Endothelial cell of umbilical vein (primary cell): ENCODE measurements around the gene LIN7A. TPM values are rescaled to one million over a fixed set of nuclear protein-coding genes. Genes with fewer than 3 reads are reported as not detected.

Experiments
- BruUV-seq: library from RNA; stranded (reverse); fragments of 400-500 nt; replicated peaks from 2 replicates; lab custom pipeline; 2021; lab: Mats Ljungman, UMichigan
- CTCF ChIA-PET: fragments of 300-600, 350-600 bp; sonication (Branson Sonifier 250); formaldehyde crosslinking; loops from one replicate; lab custom pipeline; 2021; ENCODE audit warnings: antibody characterized with exemption, inconsistent platforms; lab: Charles Lee
- POLR2A ChIA-PET: fragments of 300-600, 350-600 bp; sonication (Branson Sonifier 250); formaldehyde crosslinking; loops from one replicate; lab custom pipeline; 2021; ENCODE audit warnings: antibody characterized with exemption, inconsistent platforms; lab: Charles Lee
- DNase-seq: peaks from one replicate; pipeline ENCODE4 v3.0.0-alpha.2; 2011; ENCODE audit warnings: low read depth, low spot score
- FAIRE-seq: peaks from 2 replicates; lab custom pipeline; 2011; peaks lifted over from hg19 to GRCh38; lab: Jason Lieb, UNC
- H2AFZ ChIP-seq: 2 replicates; pipeline ENCODE4 v1.6.0; 2012; ENCODE audit warnings: low read depth, low read length, control low read depth, inconsistent platforms
- H3K27ac ChIP-seq: 2 replicates; pipeline ENCODE4 v1.5.1; 2011; ENCODE audit warnings: low read depth, mild to moderate bottlenecking, control low read depth, low read length, moderate library complexity; ENCODE audit not compliant: insufficient read depth
- H3K27me3 ChIP-seq, 2 experiments: 2 replicates each; pipeline versions ENCODE4 v1.6.0 to v1.6.1; 2011; ENCODE audit warnings: low read length in 2 of 2, mixed read lengths in 1 of 2; ENCODE audit not compliant: control insufficient read depth in 2 of 2, insufficient read depth in 2 of 2
- H3K36me3 ChIP-seq, 2 experiments: 2 replicates in 1 of 2; 3 replicates in 1 of 2; pipeline ENCODE4 v1.5.1; 2011; ENCODE audit warnings: low read length in 2 of 2, mild to moderate bottlenecking in 1 of 2, moderate library complexity in 1 of 2; ENCODE audit not compliant: control insufficient read depth in 2 of 2, insufficient read depth in 2 of 2; ENCODE audit errors: extremely low read depth in 1 of 2
- H3K4me1 ChIP-seq: 3 replicates; pipeline ENCODE4 v1.5.1; 2011; ENCODE audit warnings: mild to moderate bottlenecking, low read length; ENCODE audit not compliant: control insufficient read depth, insufficient read depth; ENCODE audit errors: extremely low read depth
- H3K4me2 ChIP-seq: 2 replicates; pipeline ENCODE4 v1.6.1; 2011; ENCODE audit warnings: low read length, control low read depth, mixed read lengths; ENCODE audit not compliant: insufficient read depth
- H3K4me3 ChIP-seq, 3 experiments: fragments of 200-600 bp in 1 of 3; sonication (generic), shearing (Covaris generic) in 1 of 3; replicated peaks in 1 of 3; 2 replicates each; pipeline ENCODE4 v1.5.1; 2011 to 2016; ENCODE audit warnings: control low read depth in 3 of 3, low read length in 3 of 3, mild to moderate bottlenecking in 2 of 3, inconsistent platforms in 1 of 3, low read depth in 1 of 3, moderate library complexity in 1 of 3; ENCODE audit not compliant: insufficient read depth in 1 of 3
- H3K79me2 ChIP-seq: 2 replicates; pipeline ENCODE4 v1.6.0; 2012; ENCODE audit warnings: low read length, inconsistent platforms; ENCODE audit not compliant: control insufficient read depth, insufficient read depth
- H3K9ac ChIP-seq: replicated peaks from 2 replicates; pipeline ENCODE3; 2011; ENCODE audit warnings: low read length, control low read depth; ENCODE audit not compliant: insufficient read depth; ENCODE audit errors: extremely low read depth
- H3K9me1 ChIP-seq: replicated peaks from 3 replicates; pipeline ENCODE4 v1.6.0; 2011; ENCODE audit warnings: mild to moderate bottlenecking, low read length; ENCODE audit not compliant: control insufficient read depth, insufficient read depth; ENCODE audit errors: extremely low read depth
- H3K9me3 ChIP-seq: replicated peaks from 2 replicates; pipeline ENCODE4 v1.5.1; 2012; ENCODE audit warnings: low read length, inconsistent platforms; ENCODE audit not compliant: control insufficient read depth, insufficient read depth
- H4K20me1 ChIP-seq: replicated peaks from 2 replicates; pipeline ENCODE3; 2011; ENCODE audit warnings: mild to moderate bottlenecking, low read length; ENCODE audit not compliant: control insufficient read depth, insufficient read depth; ENCODE audit errors: extremely low read depth
- CTCF ChIP-seq, 2 donors: IDR thresholded peaks; 1 replicate in 1 of 2; 2 replicates in 1 of 2; pipeline ENCODE4 v1.5.1; 2011; ENCODE audit warnings: low read length in 2 of 2, mild to moderate bottlenecking in 2 of 2, moderate library complexity in 2 of 2, control low read depth in 1 of 2, inconsistent platforms in 1 of 2, low read depth in 1 of 2; ENCODE audit not compliant: insufficient read depth in 1 of 2; ENCODE audit errors: extremely low read depth in 1 of 2
- EZH2 ChIP-seq: IDR thresholded peaks from 2 replicates; pipeline ENCODE4 v1.6.1; 2012; ENCODE audit warnings: borderline replicate concordance, low read depth, mild to moderate bottlenecking, moderate library complexity, low read length, inconsistent platforms; ENCODE audit not compliant: severe bottlenecking
- FOS ChIP-seq: IDR thresholded peaks from 2 replicates; pipeline ENCODE4 v1.6.1; 2011; ENCODE audit warnings: mild to moderate bottlenecking, low read length, moderate library complexity, borderline replicate concordance; ENCODE audit not compliant: insufficient read depth
- GATA2 ChIP-seq: IDR thresholded peaks from 2 replicates; pipeline ENCODE4 v1.7.0; 2011; ENCODE audit warnings: low read depth, mild to moderate bottlenecking, moderate library complexity, mixed read lengths, low read length; ENCODE audit not compliant: insufficient read length, insufficient read depth
- JUN ChIP-seq: IDR thresholded peaks from 2 replicates; pipeline ENCODE4 v1.6.1; 2011; ENCODE audit warnings: borderline replicate concordance, low read depth; ENCODE audit not compliant: insufficient read length, insufficient read depth
- MAX ChIP-seq: IDR thresholded peaks from 2 replicates; pipeline ENCODE4 v1.6.1; 2011; ENCODE audit not compliant: insufficient read depth, insufficient read length
- MYC ChIP-seq: IDR thresholded peaks from one replicate; pipeline ENCODE4 v1.6.1; 2011; ENCODE audit warnings: mild to moderate bottlenecking, low read depth, low read length
- POLR2A ChIP-seq: IDR thresholded peaks from 2 replicates; pipeline ENCODE4 v1.6.1; 2012; ENCODE audit warnings: low read depth, mild to moderate bottlenecking, control low read depth, low read length
- POLR2AphosphoS5 ChIP-seq: IDR thresholded peaks from 2 replicates; pipeline ENCODE4 v1.6.1; 2012; ENCODE audit warnings: low read depth, mild to moderate bottlenecking, control low read depth, low read length, moderate library complexity; ENCODE audit not compliant: insufficient read depth
- dilution Hi-C: fragments of 300-500 bp; cut with MboI; formaldehyde crosslinking; loops from one replicate; pipeline ENCODE4 v1.15.0; 2019; ENCODE audit warnings: low sequenced_read_pairs; ENCODE audit not compliant: extremely low pct_ligation_motif_present
- intact Hi-C: fragments of 100-400 bp; cut with micrococcal nuclease; formaldehyde crosslinking; loops from one replicate; pipeline ENCODE4 v1.10.0; 2022
- polyA plus RNA-seq, 4 experiments: library from polyadenylated mRNA; depleted of rRNA in 3 of 4; stranded (reverse) in 3 of 4; unstranded in 1 of 4; fragments of >200 nt; gene quantifications; 2 replicates each; pipeline versions ENCODE4 v1.2.1 to v1.2.3, GENCODE V29; 2011 to 2012; ENCODE audit warnings: missing spikeins in 1 of 4
- total RNA-seq: library from RNA; stranded (reverse); gene quantifications from 2 replicates; pipeline ENCODE4 v1.2.3, GENCODE V29; 2021

The LIN7A gene
- total and polyA plus RNA-seq, 2 donors (not counting 3 experiments of a cell fraction or from before 2014, with no cell fraction given): 1.6 to 4.3 TPM

- Histone ChIP-seq H3K79me2 (no peaks in the 10 kb centered on the region), H4K20me1 (no peaks in the 10 kb centered on the region), H3K27me3 (no peaks in the 10 kb centered on the region), H3K4me3 (no peak overlapping the region), H2AFZ (no peak overlapping the region), H3K9ac (no peak overlapping the region), H3K9me1 (no peaks in the 10 kb centered on the region), H3K9me3 (no peaks in the 10 kb centered on the region), H3K36me3 (no peaks in the 10 kb centered on the region), H3K27ac (no peak overlapping the region), H3K4me2 (no peak overlapping the region), H3K4me1 (no peaks in the 10 kb centered on the region)
- dilution Hi-C loops (no loop called here), intact Hi-C loops (no loop called here)
- BruUV-seq: no TSS peak
- POLR2A ChIA-PET: no interaction called here
- FAIRE-seq (no peak), DNase-seq (no peak)
- CTCF ChIA-PET: no interaction called here
- TF ChIP-seq MYC (no peak), POLR2A (no peak), MAX (no peak), POLR2AphosphoS5 (no peak), GATA2 (no peak), FOS (no peak)
Measured at GRCh38 chr12:80814453-80814852, 123.3 kb downstream of the LIN7A start.

- Histone ChIP-seq H3K9me1 (no peaks in the 10 kb centered on the region), H4K20me1 (no peaks in the 10 kb centered on the region), H3K27me3 (no peaks in the 10 kb centered on the region), H3K27ac (no peak overlapping the region), H3K9ac (no peak overlapping the region), H3K9me3 (no peaks in the 10 kb centered on the region), H3K36me3 (no peaks in the 10 kb centered on the region), H3K4me3 (no peak overlapping the region), H3K4me1 (no peaks in the 10 kb centered on the region), H2AFZ (no peak overlapping the region), H3K79me2 (no peaks in the 10 kb centered on the region), H3K4me2 (no peak overlapping the region)
- BruUV-seq: no TSS peak
- FAIRE-seq: no peak
- intact Hi-C loops: no loop called here
- no peak for DNase-seq
- POLR2A ChIA-PET: no interaction called here
- no peak for TF ChIP-seq POLR2A
- no peak for TF ChIP-seq MYC
- no peak for TF ChIP-seq GATA2
- no peak for TF ChIP-seq CTCF (IDR thresholded peaks at IDR 0.05; ENCODE audit: extremely low read depth in 1 of 2, insufficient read depth in 1 of 2, low read depth in 1 of 2, low read length in 2 of 2)
- no peak for TF ChIP-seq MAX
- TF ChIP-seq EZH2: no peak
- no peak for TF ChIP-seq POLR2AphosphoS5
- no peak for TF ChIP-seq JUN
- TF ChIP-seq FOS: no peak
- dilution Hi-C loops: no loop called here
- CTCF ChIA-PET: no interaction called here
Measured at GRCh38 chr12:80813820-80814219, 123.9 kb downstream of the LIN7A start.
